Colonic mucosa (tissue), 4 donors: ENCODE measurements around the gene GSTM2. TPM values are rescaled to one million over a fixed set of nuclear protein-coding genes. Genes with fewer than 3 reads are reported as not detected.

Source experiments
- DNase-seq: peaks from one replicate; pipeline ENCODE4 v3.0.0-alpha.2; 2020
- H3K27ac ChIP-seq: fragments of 200-600 bp; one replicate; pipeline ENCODE4 v1.8.0; 2021
- H3K27me3 ChIP-seq: fragments of 200-600 bp; one replicate; pipeline ENCODE4 v1.8.0; 2021
- H3K36me3 ChIP-seq: fragments of 200-600 bp; one replicate; pipeline ENCODE4 v1.8.0; 2021
- H3K4me1 ChIP-seq: fragments of 200-600 bp; one replicate; pipeline ENCODE4 v1.8.0; 2021; ENCODE audit warnings: mild to moderate bottlenecking
- H3K4me3 ChIP-seq: fragments of 200-600 bp; one replicate; pipeline ENCODE4 v1.8.0; 2021
- H3K9ac ChIP-seq, 2 donors: one replicate each; pipeline ENCODE4 v1.7.0; 2013; ENCODE audit warnings: control low read depth in 2 of 2, low read depth in 2 of 2, low read length in 2 of 2
- H3K9me3 ChIP-seq: fragments of 200-600 bp; one replicate; pipeline ENCODE4 v1.8.0; 2021
- CTCF ChIP-seq: fragments of 200-600 bp; IDR thresholded peaks from one replicate; pipeline ENCODE4 v1.8.0; 2022; ENCODE audit warnings: antibody characterized with exemption, mild to moderate bottlenecking
- intact Hi-C: fragments of 100-400 bp; cut with DNase I; formaldehyde crosslinking; loops from one replicate; pipeline ENCODE4 v1.14.1; 2022
- total RNA-seq, 2 donors: library from RNA; stranded (reverse); fragmentation: NEBNext Ultra II Directional in 1 of 2; extraction: Animal tissue kit (Norgen Biotek cat#: 25700) in 1 of 2; gene quantifications; one replicate each; pipeline ENCODE4 v1.2.1, GENCODE V29; 2021
- donor health status: healthy.
- donor health status: DM: no; HTN: no; CAD: no.
- donor health status: DM: no; HTN: no; CAD: no.

GSTM2 gene
- total RNA-seq, 2 donors from 2014 or later, result 18.5 to 20.7 TPM

- Histone ChIP-seq H3K27me3 (no peaks in the 10 kb centered on the region), H3K4me1 (peaks cover 4% of the 10 kb centered on the region), H3K27ac (no peak overlapping the region), H3K36me3 (no peaks in the 10 kb centered on the region), H3K9me3 (no peaks in the 10 kb centered on the region), H3K4me3 (no peak overlapping the region), H3K9ac (no peak overlapping the region)
- no peak for DNase-seq
- no peak for TF ChIP-seq CTCF
- intact Hi-C loops, result loop anchor here (2.0 kb wide), 1 partner anchor 130 kb away; no protein-coding TSS in a partner anchor
Measured at GRCh38 chr1:109642626-109643025, 25.2 kb upstream of the GSTM2 start.

GRCh38 chr1:109643385-109644230, 24.2 kb upstream of the GSTM2 start:
- peaks cover 4% of the 10 kb centered on the region for H3K4me1 ChIP-seq
- H3K27ac ChIP-seq, result no peak overlapping the region
- no peaks in the 10 kb centered on the region for H3K27me3 ChIP-seq
- H3K4me3 ChIP-seq, result no peak overlapping the region
- intact Hi-C loops, result loop anchor here (2.0 kb wide), 1 partner anchor 129 kb away; no protein-coding TSS in a partner anchor
- peak; percentile 90 for DNase-seq
- TF ChIP-seq CTCF, result peak; percentile 91
- no peaks in the 10 kb centered on the region for H3K36me3 ChIP-seq
- H3K9ac ChIP-seq, result peak overlapping the region in 1 of 2 donors; percentile 46
- no peaks in the 10 kb centered on the region for H3K9me3 ChIP-seq

GRCh38 chr1:109644670-109645069, 23.2 kb upstream of the GSTM2 start:
- H3K36me3 ChIP-seq, result no peaks in the 10 kb centered on the region
- H3K27me3 ChIP-seq, result no peaks in the 10 kb centered on the region
- peaks cover 4% of the 10 kb centered on the region for H3K4me1 ChIP-seq
- intact Hi-C loops, result no loop called here
- no peak overlapping the region for H3K4me3 ChIP-seq
- H3K9me3 ChIP-seq, result no peaks in the 10 kb centered on the region
- H3K9ac ChIP-seq, result no peak overlapping the region
- no peak for DNase-seq
- H3K27ac ChIP-seq, result no peak overlapping the region
- no peak for TF ChIP-seq CTCF

- H3K9ac ChIP-seq, result no peak overlapping the region
- no peaks in the 10 kb centered on the region for H3K27me3 ChIP-seq
- no peak for DNase-seq
- no peaks in the 10 kb centered on the region for H3K9me3 ChIP-seq
- no peaks in the 10 kb centered on the region for H3K4me1 ChIP-seq
- H3K27ac ChIP-seq, result no peak overlapping the region
- no peaks in the 10 kb centered on the region for H3K36me3 ChIP-seq
- TF ChIP-seq CTCF, result no peak
- H3K4me3 ChIP-seq, result no peak overlapping the region
- intact Hi-C loops, result no loop called here
Measured at GRCh38 chr1:109649491-109649914, 18.4 kb upstream of the GSTM2 start.

GRCh38 chr1:109650609-109651008, 17.2 kb upstream of the GSTM2 start:
- DNase-seq, result no peak
- Histone ChIP-seq H3K4me3 (no peak overlapping the region), H3K27me3 (no peaks in the 10 kb centered on the region), H3K36me3 (no peaks in the 10 kb centered on the region), H3K27ac (no peak overlapping the region), H3K9ac (no peak overlapping the region), H3K4me1 (no peaks in the 10 kb centered on the region), H3K9me3 (no peaks in the 10 kb centered on the region)
- TF ChIP-seq CTCF, result no peak
- intact Hi-C loops, result no loop called here
